ENCODE results near the gene SPINK1.
"Not testable (repeated sequence)": the region's sequence is repeated elsewhere in the genome, so short reads cannot be mapped to it uniquely, and the experiment has no call there.

DNA sequence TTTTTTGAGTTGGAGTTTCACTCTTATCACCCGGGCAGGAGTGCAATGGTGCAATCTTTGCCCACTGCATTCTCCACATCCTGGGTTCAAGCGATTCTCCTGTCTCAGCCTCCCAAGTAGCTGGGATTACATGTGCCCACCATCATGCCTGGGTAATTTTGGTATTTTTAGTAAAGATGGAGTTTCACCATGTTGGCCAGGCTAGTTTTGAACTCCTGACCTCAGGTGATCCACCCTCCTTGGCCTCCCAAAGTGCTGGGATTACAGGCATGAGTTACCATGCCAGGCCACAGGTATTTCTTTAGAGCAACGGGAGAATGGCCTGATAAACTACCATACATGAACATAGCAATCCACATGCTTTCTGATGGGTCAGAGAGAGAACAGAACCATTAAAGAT lies 9.2 kb downstream of the SPINK1 start:
- TF ChIP-seq POLR2A (IDR thresholded peaks at IDR 0.05; ENCODE audit: low read length); GATA1 (IDR thresholded peaks at IDR 0.05; ENCODE audit: low read depth, low read length): not testable (repeated sequence)

Data from erythroblast (primary cell).